GM12872 (cell line): ENCODE measurements around the gene OR10H2.

Experiments used
- TF ChIP-seq, protein P1 (sequence below): IDR thresholded peaks from 3 replicates; pipeline ENCODE4 v1.5.1; 2011; ENCODE audit warnings: low read depth, mild to moderate bottlenecking, low read length, moderate library complexity; ENCODE audit not compliant: insufficient read depth

OR10H2 gene

GRCh38 chr19:15701757-15702533 lies 25.9 kb upstream of the OR10H2 start:
- TF ChIP-seq, protein P1, sequence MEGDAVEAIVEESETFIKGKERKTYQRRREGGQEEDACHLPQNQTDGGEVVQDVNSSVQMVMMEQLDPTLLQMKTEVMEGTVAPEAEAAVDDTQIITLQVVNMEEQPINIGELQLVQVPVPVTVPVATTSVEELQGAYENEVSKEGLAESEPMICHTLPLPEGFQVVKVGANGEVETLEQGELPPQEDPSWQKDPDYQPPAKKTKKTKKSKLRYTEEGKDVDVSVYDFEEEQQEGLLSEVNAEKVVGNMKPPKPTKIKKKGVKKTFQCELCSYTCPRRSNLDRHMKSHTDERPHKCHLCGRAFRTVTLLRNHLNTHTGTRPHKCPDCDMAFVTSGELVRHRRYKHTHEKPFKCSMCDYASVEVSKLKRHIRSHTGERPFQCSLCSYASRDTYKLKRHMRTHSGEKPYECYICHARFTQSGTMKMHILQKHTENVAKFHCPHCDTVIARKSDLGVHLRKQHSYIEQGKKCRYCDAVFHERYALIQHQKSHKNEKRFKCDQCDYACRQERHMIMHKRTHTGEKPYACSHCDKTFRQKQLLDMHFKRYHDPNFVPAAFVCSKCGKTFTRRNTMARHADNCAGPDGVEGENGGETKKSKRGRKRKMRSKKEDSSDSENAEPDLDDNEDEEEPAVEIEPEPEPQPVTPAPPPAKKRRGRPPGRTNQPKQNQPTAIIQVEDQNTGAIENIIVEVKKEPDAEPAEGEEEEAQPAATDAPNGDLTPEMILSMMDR: no peak

DNA sequence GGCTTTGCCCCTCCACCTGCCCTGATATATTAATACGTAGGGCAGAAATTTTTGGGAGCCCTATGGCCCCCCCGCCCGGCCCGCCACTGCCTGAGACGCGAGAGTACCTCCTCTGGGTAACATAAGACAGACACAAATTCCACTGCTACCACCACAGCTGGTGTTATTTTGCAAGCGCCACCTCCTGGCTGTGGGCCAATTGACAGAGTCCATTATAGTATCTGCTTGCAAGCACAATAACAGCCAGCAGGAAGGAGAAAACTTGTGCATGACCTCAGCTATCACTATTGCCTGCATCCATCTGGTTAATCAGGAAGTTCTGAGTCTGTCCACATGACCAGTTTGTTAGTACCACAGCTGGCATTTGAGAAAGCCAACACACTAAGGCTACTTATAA lies 25.3 kb upstream of the OR10H2 start:
- TF ChIP-seq, protein P1: 0 out of 3 replicates have a peak, but pooled peaks have one; percentile 16

- TF ChIP-seq, protein P1: no peak
Measured at GRCh38 chr19:15714638-15715037, 13.2 kb upstream of the OR10H2 start.

- TF ChIP-seq, protein P1: no peak
Measured at GRCh38 chr19:15715642-15716041, 12.2 kb upstream of the OR10H2 start.

GRCh38 chr19:15717809-15718208 lies 10.0 kb upstream of the OR10H2 start:
- TF ChIP-seq, protein P1: no peak

GRCh38 chr19:15721268-15721667 lies 6.6 kb upstream of the OR10H2 start:
- TF ChIP-seq, protein P1: no peak

DNA sequence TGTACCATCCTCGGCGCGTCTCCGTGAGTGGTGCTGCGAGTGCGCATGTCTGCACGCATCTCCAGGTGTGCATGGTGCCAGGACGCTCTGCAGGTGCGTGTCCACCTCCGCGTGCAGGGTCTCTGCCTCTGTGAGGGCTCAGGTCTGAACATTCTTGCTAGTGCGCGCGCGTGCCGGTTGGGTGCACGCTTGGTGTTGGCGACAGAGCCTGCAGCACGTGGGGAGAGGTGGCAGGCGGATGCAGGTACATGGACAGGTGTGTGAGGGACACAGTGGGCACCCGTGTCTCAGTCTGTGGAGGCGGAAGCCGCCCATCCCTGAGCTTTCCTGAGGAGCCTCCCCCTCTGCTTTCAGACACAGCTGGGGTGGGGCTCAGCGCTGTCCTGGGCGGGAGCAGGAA lies 4.9 kb upstream of the OR10H2 start:
- TF ChIP-seq, protein P1: no peak
